Muscle layer of colon (tissue), 2 donors: ENCODE measurements around the gene EVI5.

Source experiments
- H3K27ac ChIP-seq: one replicate; pipeline ENCODE4 v1.7.0; 2013; ENCODE audit warnings: low read depth, mild to moderate bottlenecking, low read length, moderate library complexity
- H3K27me3 ChIP-seq, 2 donors: one replicate each; pipeline ENCODE4 v1.7.0; 2013; ENCODE audit warnings: low read length in 2 of 2, mild to moderate bottlenecking in 2 of 2; ENCODE audit not compliant: insufficient read depth in 2 of 2, control insufficient read depth in 1 of 2
- H3K36me3 ChIP-seq: one replicate; pipeline ENCODE4 v1.7.0; 2013; ENCODE audit warnings: mild to moderate bottlenecking, low read length; ENCODE audit not compliant: insufficient read depth
- H3K4me1 ChIP-seq: one replicate; pipeline ENCODE4 v1.7.0; 2013; ENCODE audit warnings: mild to moderate bottlenecking, low read length; ENCODE audit not compliant: insufficient read depth
- H3K4me3 ChIP-seq, 2 donors: one replicate each; pipeline ENCODE4 v1.7.0; 2013; ENCODE audit warnings: low read length in 2 of 2, low read depth in 1 of 2, mild to moderate bottlenecking in 1 of 2, moderate library complexity in 1 of 2
- H3K9ac ChIP-seq: one replicate; pipeline ENCODE4 v1.7.0; 2013; ENCODE audit warnings: low read length
- H3K9me3 ChIP-seq: one replicate; pipeline ENCODE4 v1.7.0; 2013; ENCODE audit warnings: mild to moderate bottlenecking, low read length
- donor health status: abdominal sarcoma.
- donor health status: Adenocarcinoma of cecum.

EVI5 gene

DNA sequence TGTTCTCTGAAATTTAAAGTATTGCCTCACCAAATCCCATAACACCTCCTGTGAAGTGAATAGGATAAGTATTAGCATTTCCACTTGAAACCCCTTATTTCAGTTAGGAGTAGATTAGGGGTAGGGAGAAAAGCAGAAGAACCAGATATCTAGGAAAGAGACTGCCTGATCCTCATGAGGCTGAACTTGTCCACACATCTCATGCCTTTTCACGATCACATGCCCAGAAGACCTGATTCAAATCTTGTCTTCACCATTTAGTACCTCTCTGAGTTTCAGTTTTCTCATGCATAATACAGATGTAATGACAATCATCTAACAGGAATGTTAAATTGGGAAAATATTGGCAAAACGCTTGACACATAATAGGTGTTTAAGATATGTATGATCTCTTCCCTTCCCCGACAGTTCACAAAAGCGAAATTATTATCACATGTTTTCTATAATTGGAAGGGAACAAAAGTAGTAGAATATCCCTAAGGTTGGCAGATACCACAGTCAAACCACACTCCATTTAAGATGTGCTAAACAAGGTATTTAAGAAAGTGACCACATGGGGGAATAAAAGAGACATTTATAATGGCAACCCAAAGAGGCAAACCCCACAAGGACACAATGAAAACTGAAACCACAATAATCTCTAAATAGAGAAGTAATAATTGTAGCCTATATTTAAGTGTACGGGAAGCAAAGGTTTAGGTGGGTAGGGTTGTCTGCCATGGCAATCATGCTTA, 323.4 kb downstream of the EVI5 start:
- H3K27ac ChIP-seq = no peak overlapping the region
- no peak overlapping the region for H3K4me3 ChIP-seq
- H3K9me3 ChIP-seq = no peaks in the 10 kb centered on the region
- no peaks in the 10 kb centered on the region for H3K36me3 ChIP-seq
- H3K9ac ChIP-seq = no peak overlapping the region
- no peaks in the 10 kb centered on the region for H3K27me3 ChIP-seq
- H3K4me1 ChIP-seq = no peaks in the 10 kb centered on the region

- no peaks in the 10 kb centered on the region for H3K4me1 ChIP-seq
- H3K9ac ChIP-seq = no peak overlapping the region
- H3K4me3 ChIP-seq = no peak overlapping the region
- H3K36me3 ChIP-seq = no peaks in the 10 kb centered on the region
- no peaks in the 10 kb centered on the region for H3K9me3 ChIP-seq
- H3K27ac ChIP-seq = no peak overlapping the region
- no peaks in the 10 kb centered on the region for H3K27me3 ChIP-seq
Measured at GRCh38 chr1:92459871-92460320, 325.0 kb downstream of the EVI5 start.
